Measurements from ENCODE around the gene WEE1.
"Not testable (repeated sequence)": the region's sequence is repeated elsewhere in the genome, so short reads cannot be mapped to it uniquely, and the experiment has no call there.

The WEE1 gene

DNA sequence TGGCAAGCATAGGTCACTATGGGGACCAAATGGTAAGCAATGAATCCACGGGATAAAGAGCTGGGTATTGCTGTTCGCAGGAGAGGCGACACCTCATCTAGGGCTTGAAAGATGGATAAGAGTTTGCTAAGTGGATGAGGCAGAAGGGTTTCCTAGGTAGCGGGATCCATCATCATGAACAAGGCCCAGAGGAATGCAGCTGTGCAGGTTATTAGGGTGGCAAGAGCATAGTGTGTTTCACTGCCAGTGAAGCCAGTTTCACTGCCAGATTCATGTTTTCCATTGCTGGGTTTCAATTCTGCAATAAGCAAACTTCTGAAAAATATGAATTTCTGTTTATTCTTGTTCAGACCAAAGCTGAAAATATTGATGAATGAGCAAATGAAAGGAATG lies 27.2 kb downstream of the WEE1 start:
- no peak for DNase-seq

- no peak for DNase-seq
These were observed 27.8 kb downstream of the WEE1 start for GRCh38 chr11:9601037-9601875.

- no peak for DNase-seq
These were observed 28.4 kb downstream of the WEE1 start for GRCh38 chr11:9601876-9602199.

- not testable (repeated sequence) for DNase-seq
These were observed 29.7 kb downstream of the WEE1 start for GRCh38 chr11:9603214-9603613.

GRCh38 chr11:9604134-9604533 lies 30.7 kb downstream of the WEE1 start:
- DNase-seq: no peak

- DNase-seq: no peak
These were observed 32.3 kb downstream of the WEE1 start for GRCh38 chr11:9605742-9606141.

GRCh38 chr11:9606809-9607510 lies 33.5 kb downstream of the WEE1 start:
- DNase-seq: no peak

DNA sequence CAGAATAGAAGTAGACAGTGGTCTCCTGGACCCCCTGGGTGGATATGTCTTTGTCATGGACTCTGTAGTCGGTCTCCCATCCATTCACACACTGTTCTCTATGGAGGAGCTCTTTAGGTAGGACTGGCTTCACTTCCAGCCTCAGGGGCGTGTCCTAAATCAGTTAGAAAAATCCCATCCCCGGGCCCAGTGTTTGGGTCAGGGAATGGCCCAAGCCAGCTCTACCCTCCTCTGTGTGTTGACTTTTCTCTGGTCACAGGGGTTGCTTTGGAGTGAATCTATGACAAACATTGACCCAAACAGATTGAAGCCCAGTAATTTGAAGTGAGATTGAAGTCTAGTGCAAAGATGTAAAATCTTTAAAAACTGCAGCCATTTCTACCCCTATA lies 34.0 kb downstream of the WEE1 start:
- DNase-seq: no peak

- DNase-seq: no peak
These were observed 35.7 kb downstream of the WEE1 start for GRCh38 chr11:9609002-9609759.

DNA sequence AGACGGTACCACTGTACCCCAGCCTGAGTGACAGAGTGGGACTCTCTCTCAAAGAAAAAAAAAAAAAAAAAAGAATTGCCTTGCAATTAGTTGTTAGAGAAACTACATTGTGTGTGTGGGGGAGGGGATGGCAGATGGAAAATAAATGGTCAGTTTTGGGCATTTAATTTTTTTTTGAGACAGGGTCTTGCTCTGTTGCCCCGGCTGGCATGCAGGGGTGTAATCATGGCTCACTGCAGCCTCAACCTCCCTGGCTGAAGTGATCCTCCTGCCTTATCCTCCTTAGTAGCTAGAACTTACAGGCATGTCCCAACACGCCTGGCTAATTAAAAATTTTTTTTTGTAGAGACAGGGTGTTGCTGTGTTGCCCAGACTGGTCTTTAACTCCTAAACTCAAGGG lies 36.4 kb downstream of the WEE1 start:
- DNase-seq: no peak

- peak; percentile 63 to 69 for DNase-seq
These were observed 39.8 kb downstream of the WEE1 start for GRCh38 chr11:9613118-9613829.

GRCh38 chr11:9613830-9614762 lies 40.6 kb downstream of the WEE1 start:
- DNase-seq: peak; percentile 19 to 46

- DNase-seq: no peak
These were observed 41.6 kb downstream of the WEE1 start for GRCh38 chr11:9615031-9615451.

DNA sequence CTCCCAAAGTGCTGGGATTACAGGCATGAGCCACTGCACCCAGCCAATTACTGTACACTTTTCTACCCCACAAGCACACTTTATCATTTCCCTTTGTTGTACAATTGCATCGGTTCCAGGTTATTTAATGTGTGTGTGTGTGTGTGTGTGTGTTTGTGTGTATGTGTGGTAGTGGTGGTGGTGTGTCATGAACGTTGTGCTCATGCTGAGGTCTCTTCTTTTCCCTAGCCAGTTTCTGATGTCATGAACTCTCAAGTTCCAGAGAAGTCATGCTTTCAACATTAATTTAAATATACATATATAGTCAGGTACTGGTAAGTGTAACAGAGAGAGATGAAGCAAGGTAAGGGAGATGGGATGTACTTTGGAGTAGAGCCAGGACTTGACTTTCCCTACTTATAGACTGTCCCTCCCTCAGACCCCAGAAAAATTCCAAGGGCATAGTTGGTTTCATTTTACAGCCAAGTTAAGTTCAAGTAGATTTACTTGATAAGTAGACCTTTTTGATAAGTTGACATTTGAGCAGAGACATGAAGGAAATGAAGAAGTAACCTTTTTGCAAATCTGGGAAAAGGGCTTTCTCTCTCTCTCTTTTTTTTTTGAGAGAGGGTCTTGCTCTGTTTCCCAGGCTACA lies 42.7 kb downstream of the WEE1 start:
- no peak for DNase-seq

DNA sequence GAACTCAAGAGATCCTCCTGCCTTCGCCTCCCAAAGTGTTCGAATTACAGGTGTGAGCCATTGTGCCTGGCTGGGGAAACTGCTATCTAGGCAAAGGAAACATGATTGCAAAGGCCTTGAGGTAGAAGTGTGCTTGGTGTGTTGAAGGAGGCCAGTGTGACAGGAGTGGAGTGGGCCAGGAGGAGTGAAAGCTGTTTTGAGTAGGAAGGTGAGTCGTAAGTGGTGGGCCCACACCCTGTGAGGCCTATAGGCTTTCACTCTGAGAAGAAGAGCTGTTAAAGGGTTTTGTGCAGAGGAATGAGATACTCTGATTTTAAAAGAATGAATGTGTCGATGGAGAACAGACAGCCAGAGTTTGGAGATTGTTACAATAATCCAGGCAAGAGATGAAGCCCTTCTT lies 43.4 kb downstream of the WEE1 start:
- DNase-seq: no peak

GRCh38 chr11:9617940-9618339 lies 44.5 kb downstream of the WEE1 start:
- no peak for DNase-seq

DNA sequence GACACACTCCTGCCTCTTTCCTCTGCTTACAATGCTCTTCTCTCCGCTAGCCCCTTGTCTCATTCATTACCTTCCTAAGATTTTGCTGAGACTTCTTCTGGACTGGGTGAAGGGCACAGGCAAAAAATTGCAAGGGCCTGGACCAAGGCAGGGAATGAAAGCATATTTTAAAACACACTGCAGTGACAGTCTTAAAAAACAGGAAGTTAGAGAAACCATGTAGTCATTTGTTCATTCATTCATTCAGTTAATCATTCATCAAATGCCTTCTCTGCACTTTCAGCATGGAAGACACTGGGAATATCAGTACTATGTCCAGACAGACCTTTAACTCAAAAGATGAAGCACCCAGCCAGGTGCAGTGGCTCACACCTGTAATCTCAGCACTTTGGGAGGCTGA lies 45.5 kb downstream of the WEE1 start:
- DNase-seq: no peak

GRCh38 chr11:9619971-9620370 lies 46.5 kb downstream of the WEE1 start:
- DNase-seq: no peak

- not testable (repeated sequence) for DNase-seq
These were observed 48.9 kb downstream of the WEE1 start for GRCh38 chr11:9622353-9622752.

- not testable (repeated sequence) for DNase-seq
These were observed 49.6 kb downstream of the WEE1 start for GRCh38 chr11:9623053-9623452.

DNA sequence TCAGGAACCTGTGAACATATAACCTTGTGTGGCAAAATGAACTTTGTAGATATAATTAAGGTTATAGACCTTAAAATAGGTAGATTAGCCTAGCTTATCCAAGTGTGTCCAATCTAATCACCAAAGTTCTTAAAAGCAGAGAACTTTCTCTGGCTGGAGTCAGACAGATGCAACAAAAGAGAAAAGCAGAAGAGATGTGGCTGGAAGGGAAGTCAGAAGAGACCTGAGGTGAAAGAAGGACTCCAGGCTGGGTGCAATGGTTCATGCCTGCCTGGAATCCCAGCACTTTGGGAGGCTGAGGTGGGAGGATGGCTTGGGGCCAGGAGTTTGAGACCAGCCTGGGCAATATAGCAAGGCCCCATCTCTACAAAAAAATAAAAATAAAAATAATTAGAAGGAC lies 51.0 kb downstream of the WEE1 start:
- no peak for DNase-seq
